Erythroblast (primary cell): ENCODE results near the gene TYK2.

Experiments used
- GATA1 ChIP-seq: IDR thresholded peaks from 2 replicates; pipeline ENCODE4 v1.6.1; 2011; ENCODE audit warnings: low read depth, mild to moderate bottlenecking, control low read depth, low read length, moderate library complexity
- POLR2A ChIP-seq: IDR thresholded peaks from 2 replicates; pipeline ENCODE4 v1.6.1; 2011; ENCODE audit warnings: mild to moderate bottlenecking, low read length

DNA sequence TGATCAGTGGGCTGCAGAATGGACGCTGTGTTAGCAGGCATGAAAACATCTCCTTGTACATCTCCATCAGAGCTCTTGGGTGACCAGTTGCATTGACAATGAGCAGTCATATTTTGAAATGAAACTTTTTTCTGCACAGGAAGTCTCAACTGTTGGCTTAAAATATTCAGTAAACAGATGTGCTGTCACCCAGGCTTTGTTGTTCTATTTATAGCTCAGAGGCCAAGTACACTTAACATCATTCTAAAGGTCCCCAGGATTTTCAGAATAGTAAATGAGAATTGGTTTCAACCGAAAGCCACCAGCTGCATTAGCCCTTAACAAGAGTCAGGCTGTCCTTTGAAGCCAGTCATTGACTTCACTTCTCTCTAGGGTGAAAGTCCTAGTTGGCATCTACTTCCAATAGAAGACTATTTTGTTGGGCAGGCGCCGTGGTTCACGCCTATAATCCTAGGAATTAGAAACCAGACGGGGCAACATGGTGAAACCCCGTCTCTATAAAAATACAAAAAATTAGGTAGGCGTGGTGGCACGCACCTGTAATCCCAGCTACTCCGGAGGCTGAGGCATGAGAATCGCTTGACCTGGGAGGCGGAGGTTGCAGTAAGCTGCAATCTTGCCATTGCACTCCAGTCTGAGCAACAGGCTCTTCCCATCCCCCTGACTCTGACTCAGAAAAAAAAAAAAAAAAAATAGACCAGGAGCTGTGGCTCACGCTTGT, 32.0 kb upstream of the TYK2 start:
- TF ChIP-seq POLR2A (no peak), GATA1 (no peak)
